ENCODE results near the gene SDF2L1.
"Not testable (repeated sequence)": the region's sequence is repeated elsewhere in the genome, so short reads cannot be mapped to it uniquely, and the experiment has no call there.

SDF2L1 gene, protein sequence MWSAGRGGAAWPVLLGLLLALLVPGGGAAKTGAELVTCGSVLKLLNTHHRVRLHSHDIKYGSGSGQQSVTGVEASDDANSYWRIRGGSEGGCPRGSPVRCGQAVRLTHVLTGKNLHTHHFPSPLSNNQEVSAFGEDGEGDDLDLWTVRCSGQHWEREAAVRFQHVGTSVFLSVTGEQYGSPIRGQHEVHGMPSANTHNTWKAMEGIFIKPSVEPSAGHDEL

DNA sequence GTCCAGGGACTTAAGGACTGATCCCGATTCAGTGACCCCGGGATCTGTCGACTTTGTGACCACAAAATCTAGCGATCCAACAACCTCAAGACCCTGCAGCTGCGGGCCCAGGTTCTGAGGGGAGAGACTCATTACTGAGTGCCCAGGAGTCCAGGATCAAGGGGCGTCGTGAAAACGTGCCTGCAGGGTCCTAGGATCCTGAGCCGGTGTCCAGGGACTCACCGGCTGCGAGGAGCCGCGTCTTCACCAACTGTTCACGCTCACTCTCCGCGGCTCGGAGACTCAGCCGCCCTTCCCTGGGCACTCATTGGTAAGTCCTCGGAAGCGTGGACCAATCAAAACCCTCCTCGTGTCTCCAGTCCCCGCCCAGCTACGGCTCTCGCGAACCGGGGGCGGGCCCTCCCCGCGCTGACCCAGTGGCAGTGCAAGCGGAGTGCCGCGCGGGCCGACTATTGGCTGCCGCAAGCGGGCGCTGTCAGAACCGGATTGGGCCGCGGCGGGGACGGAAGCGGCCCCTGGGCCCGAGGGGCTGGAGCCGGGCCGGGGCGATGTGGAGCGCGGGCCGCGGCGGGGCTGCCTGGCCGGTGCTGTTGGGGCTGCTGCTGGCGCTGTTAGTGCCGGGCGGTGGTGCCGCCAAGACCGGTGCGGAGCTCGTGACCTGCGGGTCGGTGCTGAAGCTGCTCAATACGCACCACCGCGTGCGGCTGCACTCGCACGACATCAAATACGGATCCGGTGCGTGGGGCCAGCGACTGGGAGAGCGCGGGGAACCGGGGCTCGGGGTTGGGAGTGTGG, at the start of gene SDF2L1:
TSS of gene SDF2L1 (plus strand) at position 514 of the 795 bp plus-strand sequence. CDS start at position 549, 35 bp downstream.
- DNase-seq (ENCODE audit: low spot score): peak; percentile 97

DNA sequence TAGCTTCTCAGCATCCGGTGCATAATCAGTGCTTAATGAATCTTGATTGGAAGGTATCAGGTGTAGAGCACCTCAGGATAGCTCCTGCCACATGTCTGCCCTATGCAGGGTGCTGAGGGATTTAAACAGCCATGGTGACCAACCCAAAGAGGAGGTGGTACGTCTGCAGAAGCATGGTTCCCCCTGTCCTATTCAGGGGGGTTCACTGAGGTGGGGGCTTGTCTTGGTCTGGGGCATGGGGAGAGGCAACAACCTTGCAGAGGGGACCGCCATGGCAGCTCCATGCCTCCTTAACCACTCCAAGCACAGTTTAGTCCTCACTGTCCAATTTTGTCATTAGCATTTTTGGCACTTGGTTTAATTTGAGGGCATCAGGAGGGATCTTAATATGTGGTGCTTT, 49.7 kb upstream of the SDF2L1 start:
- no peak for DNase-seq (ENCODE audit: low spot score)

DNA sequence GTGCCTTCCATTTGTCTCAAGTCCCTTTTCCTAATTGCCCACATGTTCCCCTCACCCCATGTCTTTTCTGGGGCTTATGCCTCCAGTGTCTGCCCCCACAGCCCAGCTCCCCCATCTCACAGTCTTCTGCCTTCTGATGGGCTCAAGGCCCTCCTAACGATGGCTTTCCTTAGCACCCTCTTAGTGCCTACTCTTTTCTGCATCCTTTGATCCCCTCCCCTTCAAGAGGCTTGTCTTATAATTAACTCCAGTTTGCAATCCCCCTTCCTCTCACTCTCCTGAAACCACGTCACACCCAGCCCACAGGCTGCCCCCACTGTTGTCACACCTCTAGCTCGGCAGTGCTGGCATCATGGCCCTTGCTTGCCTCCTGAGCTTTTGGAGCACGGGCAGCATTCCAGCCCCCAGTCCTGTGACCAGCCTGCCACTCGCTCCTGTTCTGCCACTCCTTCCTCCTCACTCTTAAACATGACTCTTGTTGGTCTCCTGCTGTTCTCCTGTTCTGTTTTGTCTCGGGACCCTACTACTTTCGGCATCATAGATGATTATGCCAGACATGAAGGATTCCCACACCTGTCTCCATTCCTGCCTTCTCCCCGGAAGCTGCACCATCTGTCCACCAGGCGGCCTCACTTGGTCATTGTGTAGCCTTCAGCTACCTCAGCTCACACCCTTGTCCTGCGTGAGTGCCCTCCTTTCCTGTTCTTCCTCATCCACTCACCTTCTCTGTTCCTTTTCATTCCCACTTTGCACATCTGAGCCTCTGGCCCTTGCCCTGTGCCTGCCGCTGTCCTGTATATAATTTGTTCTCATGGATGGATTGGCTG, 48.5 kb upstream of the SDF2L1 start:
- peak; percentile 55 for DNase-seq (ENCODE audit: low spot score)

DNA sequence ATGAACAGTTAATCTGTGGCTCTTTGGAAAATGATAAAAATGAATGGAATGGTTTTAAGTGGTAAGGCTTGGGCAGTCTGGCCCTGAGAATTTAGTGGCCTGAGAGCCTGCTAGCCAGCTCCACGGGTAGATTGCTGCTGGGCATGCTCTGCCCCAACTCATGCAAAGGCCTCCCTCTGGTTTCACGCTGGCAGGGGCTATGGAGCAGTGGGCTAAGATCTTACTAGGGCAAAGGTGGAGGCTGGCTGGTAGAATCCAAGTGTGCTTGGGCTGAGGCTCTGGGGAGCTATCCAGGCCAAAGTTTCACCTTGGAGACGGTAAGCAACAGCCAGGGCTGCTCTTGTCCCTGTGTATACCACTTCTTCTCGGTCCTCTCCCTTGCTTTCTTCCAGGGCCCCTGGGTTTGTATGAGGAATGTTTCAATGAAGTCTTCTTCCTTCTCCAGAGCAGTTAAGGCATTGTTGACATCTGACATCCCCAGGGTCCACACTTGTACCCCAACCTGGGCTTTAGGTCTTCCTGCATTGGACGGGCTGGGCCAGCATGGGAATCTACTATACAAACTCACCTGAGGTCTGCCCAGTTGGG, 47.1 kb upstream of the SDF2L1 start:
- DNase-seq (ENCODE audit: low spot score): no peak

DNA sequence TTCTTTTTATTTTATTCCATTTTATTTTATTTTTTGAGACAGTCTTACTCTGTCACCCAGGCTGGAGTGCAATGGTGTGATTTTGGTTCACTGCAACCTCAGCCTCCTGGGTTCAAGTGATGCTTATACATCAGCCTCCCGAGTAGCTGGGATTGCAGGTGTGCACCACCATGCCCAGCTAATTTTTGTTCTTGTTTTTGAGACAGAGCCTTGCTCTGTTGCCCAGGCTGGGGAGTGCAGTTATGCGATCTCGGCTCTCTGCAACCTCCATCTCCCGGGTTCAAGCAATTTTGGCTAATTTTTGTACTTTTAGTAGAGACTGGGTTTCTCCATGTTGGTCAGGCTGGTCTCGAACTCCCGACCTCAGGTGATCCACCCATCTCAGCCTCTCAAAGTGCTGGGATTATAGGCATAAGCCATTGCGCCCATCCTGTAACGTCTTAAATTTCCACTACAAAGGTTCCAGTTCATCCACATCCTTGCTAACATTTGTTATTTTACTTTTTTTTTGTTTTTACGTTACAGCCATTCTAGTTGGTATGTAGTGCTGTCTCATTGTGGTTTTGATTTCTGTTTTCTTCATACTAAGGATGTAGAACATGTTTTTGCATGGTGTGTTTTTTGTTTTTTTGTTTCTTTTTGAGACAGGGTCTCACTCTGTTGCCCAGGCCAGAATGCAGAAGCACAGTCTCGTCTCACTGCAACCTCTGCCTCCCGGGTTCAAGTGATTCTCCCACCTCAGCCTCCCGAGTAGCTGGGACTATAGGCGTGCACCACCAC, 45.6 kb upstream of the SDF2L1 start:
- DNase-seq (ENCODE audit: low spot score): not testable (repeated sequence)

DNA sequence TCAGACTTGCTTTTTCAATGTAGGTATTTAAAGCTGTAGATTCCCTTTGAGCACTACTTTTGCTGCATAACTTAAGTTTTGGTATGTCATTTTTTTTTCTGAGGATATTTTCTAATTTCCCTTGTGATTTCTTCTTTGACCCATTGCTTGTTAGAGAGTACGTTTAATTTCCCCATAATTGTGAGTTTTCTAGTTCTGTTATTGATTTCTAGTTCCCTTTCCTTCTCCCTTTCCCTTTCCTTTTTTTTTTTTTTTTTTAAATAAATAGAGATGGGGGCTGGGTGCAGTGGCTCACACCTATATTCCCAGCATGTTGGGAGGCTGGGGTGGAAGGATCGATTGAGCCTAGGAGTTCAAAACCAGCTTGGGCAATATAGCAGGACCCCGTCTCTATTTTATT, 43.8 kb upstream of the SDF2L1 start:
- DNase-seq (ENCODE audit: low spot score): no peak

DNA sequence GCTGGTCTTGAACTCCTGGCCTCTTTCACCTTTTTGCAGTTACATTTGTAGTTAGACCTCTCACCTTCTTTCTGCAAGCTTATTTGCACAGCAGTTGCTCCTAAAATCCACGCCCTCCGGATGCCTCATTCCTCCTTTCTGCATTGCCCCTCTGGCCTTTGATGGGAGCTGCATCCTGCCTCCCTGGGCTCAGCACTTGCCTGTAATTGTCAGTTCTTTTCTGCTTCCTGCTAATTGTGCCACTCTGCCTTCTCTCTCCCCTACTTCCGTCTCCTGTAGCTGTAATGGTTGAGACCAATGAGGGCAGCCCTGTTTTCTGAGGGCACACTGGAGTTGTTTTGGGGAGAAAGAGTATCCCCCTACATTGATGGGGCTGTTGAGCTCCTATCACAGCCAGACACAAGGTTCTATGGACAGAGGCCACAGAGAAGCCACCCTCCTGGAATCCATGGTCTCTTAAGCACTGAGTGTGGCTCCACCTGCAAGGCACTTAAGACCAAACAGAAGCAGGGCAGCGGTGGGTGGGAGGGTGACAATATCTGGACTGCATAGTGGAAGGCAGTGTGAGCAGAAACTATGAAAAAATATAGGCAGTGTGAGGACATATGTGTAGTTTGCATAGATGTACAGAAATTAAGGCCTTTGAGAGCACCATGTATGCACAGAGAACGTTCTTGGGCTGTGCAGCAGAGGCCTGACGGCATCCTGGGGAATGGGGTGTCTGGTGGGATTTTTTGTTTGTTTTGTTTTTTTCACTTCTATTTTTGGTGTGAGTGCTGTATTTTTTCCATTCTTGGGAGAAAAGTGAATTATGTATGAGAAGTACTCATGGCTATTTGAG, 42.8 kb upstream of the SDF2L1 start:
- DNase-seq (ENCODE audit: low spot score): no peak

DNA sequence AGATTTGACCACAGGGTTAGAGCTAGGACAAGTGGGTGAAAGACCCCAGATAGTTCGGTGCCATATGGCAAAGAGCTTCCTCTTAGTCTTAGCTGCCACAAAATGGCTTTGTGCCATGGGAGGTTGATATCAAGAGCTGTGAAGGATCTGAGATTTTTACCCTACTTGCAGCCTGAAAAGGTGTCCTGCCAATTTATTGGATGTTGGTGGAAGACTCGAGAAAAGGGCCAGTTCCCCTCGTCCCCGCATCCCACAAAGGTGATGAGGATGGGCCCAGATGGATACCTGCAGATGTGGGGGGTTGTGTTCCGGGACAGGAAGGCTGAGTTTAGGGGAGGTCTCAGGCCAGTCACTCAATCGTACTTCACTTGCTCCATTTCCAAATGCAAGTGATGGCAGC, 39.5 kb upstream of the SDF2L1 start:
- DNase-seq (ENCODE audit: low spot score): no peak

DNA sequence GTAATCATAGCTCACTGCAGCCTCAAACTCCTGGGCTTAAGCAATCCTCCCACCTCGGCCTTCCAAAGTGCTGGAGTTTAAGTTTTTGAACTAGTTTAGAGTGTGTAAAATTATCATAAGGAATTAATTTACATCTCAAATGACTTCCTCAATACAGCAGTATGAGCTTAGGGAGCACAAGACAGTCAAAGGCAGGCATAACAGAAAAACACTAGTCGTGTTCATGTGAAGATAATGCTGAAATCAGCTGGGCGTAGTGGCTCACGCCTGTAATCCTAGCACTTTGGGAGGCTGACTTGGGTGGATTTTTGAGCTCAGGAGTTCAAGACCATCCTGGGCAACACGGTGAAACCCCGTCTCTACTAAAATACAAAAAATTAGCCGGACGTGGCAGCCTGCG, 38.1 kb upstream of the SDF2L1 start:
- no peak for DNase-seq (ENCODE audit: low spot score)

DNA sequence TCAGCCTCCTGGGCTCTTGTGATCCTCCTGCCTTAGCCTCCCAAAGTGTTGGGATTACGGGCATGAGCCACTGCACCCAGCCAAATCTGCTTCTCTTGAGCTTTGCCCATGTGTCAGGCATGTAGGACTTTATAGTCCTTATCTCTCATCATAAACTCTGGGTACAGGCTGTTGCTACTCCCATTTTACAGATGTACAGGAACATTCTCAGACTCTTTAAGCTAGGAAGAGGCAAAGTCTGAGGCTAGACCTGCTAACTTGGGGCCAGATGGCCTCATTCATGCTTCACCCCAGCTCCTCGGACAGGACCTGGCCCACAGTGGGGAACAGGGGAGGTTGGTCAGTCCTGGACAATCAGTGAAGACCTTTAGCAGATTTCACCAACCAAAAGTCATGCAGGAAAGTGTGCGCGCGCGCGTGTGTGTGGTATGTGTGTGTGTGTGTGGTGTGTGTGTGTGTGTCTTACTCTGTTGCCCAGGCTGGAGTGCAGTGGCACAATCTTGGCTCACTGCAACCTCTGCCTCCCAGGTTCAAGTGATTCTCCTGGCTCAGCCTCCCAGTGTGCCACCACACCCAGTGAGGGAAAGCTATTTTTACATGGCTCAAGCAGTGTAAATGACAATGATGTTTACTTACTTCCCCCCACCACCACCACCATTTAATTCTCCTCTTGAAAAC, 36.1 kb upstream of the SDF2L1 start:
- DNase-seq (ENCODE audit: low spot score): no peak

DNA sequence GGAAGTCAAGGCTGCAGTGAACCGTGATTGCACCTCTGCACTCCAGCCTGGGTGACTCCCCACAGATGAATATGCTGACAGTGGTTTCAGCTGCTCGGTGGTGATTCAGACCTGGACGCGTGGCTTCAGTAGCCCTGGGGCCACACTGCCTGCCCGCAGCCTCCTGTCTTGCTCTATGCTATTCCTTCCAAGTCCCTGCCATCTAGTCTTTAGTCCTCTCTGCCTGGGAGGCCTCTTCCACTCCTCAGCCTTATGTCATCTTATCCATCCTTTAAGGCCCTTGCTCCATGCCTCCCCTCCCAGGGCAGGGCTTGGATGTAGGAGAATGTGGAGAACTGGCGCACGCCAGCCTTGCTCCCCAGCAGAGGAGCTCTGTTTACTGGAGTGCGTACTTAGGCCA, 35.3 kb upstream of the SDF2L1 start:
- DNase-seq (ENCODE audit: low spot score): no peak

DNA sequence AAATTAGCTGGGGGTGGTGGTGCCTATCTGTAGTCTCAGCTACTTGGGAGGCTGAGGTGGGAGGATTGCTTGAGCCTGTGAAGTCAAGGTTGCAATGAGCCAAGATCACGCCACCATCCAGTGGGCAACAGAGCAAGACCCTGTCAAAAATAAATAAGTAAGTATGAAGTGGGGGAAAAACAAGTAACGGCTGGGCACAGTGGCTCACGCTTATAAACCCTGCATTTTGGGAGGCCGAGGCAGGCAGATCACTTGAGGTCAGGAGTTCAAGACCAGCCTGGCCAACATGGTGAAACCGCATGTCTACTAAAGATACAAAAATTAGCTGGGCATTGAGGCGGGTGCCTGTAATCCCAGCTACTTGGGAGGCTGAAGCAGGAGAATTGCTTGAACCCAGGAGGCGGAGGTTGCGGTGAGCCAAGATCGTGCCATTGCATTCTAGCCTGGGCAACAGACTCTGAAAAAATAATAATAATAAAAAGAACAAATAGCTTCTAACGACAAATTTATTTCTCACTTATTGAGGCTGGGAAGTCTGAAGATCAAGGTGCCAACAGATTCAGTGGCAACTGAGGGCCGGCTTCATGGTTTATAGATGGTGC, 32.4 kb upstream of the SDF2L1 start:
- not testable (repeated sequence) for DNase-seq (ENCODE audit: low spot score)

DNA sequence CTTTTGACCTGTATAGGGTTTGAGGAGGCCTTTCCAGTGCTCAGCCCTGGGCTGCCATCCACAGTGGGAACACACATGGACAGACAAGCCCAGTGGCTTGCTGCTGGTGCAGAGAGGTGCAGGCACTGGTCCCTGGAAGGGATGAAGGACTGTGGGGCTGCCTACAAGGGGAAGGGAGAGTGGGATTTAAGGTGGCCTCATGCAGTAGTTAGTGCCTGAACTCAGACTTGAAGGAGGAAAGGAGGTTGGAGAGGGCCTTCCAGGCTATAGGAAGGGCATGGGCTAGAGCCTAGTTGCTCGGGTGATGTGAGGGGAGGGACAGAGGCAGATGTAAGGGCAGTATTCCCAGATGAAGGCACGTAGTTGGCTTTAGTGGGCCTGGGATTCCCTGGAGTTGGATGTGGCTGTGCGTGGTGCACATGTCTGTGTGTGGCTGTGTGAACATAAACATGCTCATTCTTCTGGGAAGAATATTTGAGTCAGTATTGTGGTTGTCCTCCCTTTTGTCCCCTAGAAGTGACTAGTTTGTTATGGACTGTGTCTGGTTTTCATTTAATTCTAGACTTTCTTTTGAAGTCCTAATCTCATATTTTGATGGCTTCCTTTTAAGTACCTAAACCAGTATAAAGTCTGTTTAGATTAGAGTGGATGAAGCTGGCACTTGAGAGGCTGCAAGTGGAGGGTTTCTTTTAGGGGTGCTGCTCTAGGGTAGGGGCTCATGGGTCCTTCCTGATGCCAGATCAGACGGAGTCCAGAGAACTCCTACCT, 30.7 kb upstream of the SDF2L1 start:
- DNase-seq (ENCODE audit: low spot score): no peak

DNA sequence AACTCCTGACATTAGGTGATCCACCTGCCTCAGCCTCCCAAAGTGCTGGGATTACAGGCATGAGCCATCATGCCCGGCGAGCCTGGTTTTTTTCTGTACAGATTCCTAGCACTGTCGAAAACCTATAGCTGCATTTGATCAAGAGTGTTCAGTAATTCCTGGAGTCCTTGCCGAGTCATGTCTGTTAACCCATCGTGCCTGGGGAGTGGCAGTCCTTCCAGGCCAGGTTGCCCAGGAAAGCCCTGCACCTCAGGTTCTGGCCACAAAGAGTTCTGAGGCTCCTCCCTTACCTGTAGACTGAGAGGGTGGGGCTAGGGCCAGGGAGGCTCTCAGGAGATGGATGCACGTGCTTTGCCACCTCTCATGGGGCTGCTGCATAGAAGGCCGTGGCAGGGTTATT, 29.2 kb upstream of the SDF2L1 start:
- no peak for DNase-seq (ENCODE audit: low spot score)

DNA sequence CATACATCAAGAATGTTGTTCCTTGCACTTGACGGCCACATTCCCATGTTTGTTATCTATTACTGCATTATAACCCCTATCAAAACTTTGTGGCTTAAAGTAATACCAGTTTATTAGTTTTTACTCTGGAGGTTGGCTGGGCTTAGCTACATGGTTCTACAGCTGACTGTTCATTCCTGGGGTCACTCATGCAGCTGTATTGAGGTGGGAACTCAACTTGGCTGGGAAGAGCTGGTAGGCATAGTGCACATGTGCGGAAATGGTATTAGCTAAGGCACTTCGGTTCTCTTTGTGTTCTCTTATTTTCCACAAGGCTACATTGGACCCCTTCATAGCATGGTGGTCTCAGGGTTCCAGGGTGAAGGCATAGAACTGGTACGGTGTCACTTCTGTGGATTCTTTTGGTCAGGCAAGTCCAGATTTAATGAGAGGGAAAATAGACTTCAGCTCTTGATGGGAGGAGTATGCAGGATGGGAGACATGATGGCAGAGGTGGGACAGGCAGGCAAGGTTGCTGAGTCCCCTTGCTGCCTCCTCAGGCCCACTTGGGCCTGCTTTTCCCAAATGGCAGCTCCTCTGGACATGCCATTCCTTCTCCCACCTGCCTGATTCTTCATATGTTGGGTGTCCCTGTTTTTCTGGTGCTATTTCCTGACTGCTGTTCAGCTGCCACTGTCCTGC, 28.4 kb upstream of the SDF2L1 start:
- DNase-seq (ENCODE audit: low spot score): no peak

DNA sequence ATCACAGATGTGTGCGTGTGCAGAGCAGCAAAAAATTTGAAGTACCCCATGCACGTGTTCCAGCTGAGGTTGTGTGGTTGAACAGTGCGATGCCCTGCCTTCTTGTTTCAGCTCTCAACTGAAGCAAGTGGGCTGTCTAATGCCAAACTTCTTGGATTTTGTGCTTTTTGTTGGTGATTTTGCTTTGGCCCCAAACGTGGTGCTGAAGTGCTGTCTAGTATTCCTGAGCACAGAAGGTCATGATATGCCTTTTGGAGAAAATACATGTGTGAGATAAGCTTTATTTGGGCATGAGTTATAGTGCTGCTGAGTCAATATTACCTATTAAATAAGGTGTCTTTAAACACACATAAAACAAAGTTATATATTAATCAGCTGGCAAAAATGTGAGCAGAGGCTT, 26.4 kb upstream of the SDF2L1 start:
- DNase-seq (ENCODE audit: low spot score): no peak

DNA sequence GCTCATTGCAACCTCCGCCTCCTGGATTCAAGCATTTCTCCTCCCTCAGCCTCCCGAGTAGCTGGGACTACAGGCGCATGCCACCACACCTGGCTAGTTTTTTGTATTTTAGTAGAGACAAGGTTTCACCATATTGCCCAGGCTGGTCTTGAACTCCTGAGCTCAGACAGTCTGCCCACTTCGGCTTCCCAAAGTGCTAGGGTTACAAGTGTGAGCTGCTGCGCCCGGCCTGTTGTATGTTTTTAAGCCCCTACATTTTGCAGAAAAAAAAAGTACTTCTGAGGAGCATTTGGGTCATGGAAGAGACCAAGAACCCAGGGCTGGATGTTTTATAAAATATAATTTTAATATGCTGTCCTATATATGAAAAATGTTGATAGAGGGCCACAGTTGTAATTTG, 24.8 kb upstream of the SDF2L1 start:
- DNase-seq (ENCODE audit: low spot score): not testable (repeated sequence)

DNA sequence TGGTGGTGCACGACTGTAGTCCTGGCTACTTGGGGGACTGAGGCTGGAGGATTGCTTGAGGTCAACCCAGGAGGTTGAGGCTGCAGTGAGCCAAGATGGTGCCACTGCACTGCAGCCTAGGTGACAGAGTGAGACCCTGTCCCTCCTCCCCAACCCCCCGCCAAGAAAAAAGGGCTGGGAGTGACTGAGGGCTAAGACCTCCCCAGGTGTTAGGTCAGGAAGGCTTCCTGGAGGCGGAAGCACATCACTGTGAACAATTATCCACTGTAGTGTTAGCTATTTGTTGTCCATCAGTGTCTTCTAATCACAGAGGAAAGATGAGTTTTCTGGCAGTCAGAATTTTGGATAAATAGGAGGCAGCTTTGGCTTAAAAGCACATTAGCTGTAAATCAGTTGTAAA, 21.1 kb upstream of the SDF2L1 start:
- DNase-seq (ENCODE audit: low spot score): no peak
